Activated CD8-positive, alpha-beta T cell treated with anti-CD3 and anti-CD28 coated beads for 36 hours (primary cell): Measurements from ENCODE around the gene ZXDC. TPM values are rescaled to one million over a fixed set of nuclear protein-coding genes. Genes with fewer than 3 reads are reported as not detected.

Experiments
- ATAC-seq: fragments of 200-7000 bp; cut with Tn5 transposase; one replicate; pipeline ENCODE4 v1.10.0; 2021; ENCODE audit warnings: mild to moderate bottlenecking, moderate library complexity
- CTCF ChIA-PET: fragments of 350-600 bp; sonication (Branson Sonifier 250); formaldehyde crosslinking; loops from one replicate; lab custom pipeline; 2021; ENCODE audit warnings: antibody characterized with exemption; lab: Charles Lee
- POLR2A ChIA-PET: fragments of 350-600 bp; sonication (Branson Sonifier 250); formaldehyde crosslinking; loops from one replicate; lab custom pipeline; 2021; ENCODE audit warnings: antibody characterized with exemption; lab: Charles Lee
- DNase-seq: peaks from one replicate; pipeline ENCODE4 v3.0.0-alpha.2; 2020
- H3K27ac Mint-ChIP-seq: one replicate; pipeline ENCODE4 v1.8.0; 2021; ENCODE audit warnings: mild to moderate bottlenecking, mixed read lengths
- H3K27me3 Mint-ChIP-seq: one replicate; pipeline ENCODE4 v1.8.0; 2021; ENCODE audit warnings: mixed read lengths
- H3K36me3 Mint-ChIP-seq: one replicate; pipeline ENCODE4 v1.8.0; 2021; ENCODE audit warnings: low read depth, mixed read lengths
- H3K4me1 Mint-ChIP-seq: one replicate; pipeline ENCODE4 v1.8.0; 2021; ENCODE audit warnings: low read depth, mixed read lengths
- H3K4me3 Mint-ChIP-seq: one replicate; pipeline ENCODE4 v1.8.0; 2021; ENCODE audit warnings: mild to moderate bottlenecking, moderate library complexity, mixed read lengths
- H3K9me3 Mint-ChIP-seq: one replicate; pipeline ENCODE4 v1.8.0; 2021; ENCODE audit warnings: mixed read lengths
- intact Hi-C: fragments of 100-400 bp; cut with micrococcal nuclease; formaldehyde crosslinking; loops from one replicate; pipeline ENCODE4 v1.10.0; 2022
- total RNA-seq, 2 experiments: library from RNA; stranded (reverse); gene quantifications; one replicate each; pipeline ENCODE4 v1.2.3, GENCODE V29; 2021
- TF ChIP-seq, protein P1 (sequence below): fragments of 200-600 bp; IDR thresholded peaks from one replicate; pipeline ENCODE4 v1.8.0; 2022; ENCODE audit warnings: antibody characterized with exemption, mild to moderate bottlenecking

ZXDC gene
- total RNA-seq, 2 experiments from 2014 or later = 27.8 to 29.8 TPM

DNA sequence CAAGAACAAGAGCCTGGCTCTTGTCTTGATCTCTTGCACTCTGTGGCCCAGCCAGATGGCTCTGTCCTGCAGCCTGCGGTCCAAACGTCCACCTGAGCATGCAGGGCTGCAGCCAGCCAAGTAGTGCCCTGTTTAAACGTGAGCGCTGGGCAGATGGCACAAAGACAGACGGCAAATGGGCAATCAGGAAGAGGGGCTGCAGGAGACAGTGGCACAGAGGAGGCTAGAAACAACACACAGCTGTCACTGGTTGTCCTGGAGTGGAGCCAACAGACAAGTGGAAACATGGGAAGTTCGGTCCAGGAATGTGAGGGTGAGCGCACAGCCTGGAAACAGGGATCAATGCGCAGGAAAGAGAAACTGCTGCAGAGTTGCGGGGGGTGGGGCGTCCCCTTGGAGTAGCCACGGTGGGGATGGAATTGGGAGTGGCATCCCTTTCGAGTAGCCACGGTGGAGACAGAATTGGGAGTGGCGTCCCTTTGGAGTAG, 10.7 kb upstream of the ZXDC start:
- H3K36me3 Mint-ChIP-seq = no peaks in the 10 kb centered on the region
- ChIA-PET CTCF (no interaction called here), POLR2A (no interaction called here)
- TF ChIP-seq, protein P1, sequence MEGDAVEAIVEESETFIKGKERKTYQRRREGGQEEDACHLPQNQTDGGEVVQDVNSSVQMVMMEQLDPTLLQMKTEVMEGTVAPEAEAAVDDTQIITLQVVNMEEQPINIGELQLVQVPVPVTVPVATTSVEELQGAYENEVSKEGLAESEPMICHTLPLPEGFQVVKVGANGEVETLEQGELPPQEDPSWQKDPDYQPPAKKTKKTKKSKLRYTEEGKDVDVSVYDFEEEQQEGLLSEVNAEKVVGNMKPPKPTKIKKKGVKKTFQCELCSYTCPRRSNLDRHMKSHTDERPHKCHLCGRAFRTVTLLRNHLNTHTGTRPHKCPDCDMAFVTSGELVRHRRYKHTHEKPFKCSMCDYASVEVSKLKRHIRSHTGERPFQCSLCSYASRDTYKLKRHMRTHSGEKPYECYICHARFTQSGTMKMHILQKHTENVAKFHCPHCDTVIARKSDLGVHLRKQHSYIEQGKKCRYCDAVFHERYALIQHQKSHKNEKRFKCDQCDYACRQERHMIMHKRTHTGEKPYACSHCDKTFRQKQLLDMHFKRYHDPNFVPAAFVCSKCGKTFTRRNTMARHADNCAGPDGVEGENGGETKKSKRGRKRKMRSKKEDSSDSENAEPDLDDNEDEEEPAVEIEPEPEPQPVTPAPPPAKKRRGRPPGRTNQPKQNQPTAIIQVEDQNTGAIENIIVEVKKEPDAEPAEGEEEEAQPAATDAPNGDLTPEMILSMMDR = no peak
- H3K9me3 Mint-ChIP-seq = no peaks in the 10 kb centered on the region
- intact Hi-C loops = no loop called here
- H3K27me3 Mint-ChIP-seq = no peaks in the 10 kb centered on the region
- ATAC-seq = no peak
- H3K27ac Mint-ChIP-seq = peak overlapping the region; percentile 27
- peaks cover 11% of the 10 kb centered on the region for H3K4me1 Mint-ChIP-seq
- no peak for DNase-seq
- H3K4me3 Mint-ChIP-seq = no peak overlapping the region

DNA sequence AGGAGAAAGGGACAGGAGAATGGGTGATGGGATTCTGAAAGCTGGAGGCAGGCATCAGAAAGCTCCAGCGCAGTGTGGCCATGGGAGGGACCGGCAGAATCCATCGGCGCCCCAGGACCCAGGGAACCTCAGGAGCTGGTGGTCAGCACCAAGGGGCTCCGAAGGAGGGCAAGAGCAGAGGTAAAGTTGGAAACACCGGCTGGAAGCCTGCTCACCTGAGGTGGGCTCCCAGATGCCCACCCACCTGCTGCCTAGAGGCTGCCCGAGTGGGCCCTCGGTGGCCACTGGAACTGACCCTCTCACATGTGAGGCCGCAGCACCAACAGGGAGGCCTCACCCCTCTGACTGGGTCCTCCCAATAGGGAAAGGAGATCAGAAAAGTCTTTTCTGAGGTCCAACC, 10.3 kb upstream of the ZXDC start:
- peaks cover 11% of the 10 kb centered on the region for H3K4me1 Mint-ChIP-seq
- H3K27ac Mint-ChIP-seq = no peak overlapping the region
- no peaks in the 10 kb centered on the region for H3K36me3 Mint-ChIP-seq
- no peak for ATAC-seq
- H3K27me3 Mint-ChIP-seq = no peaks in the 10 kb centered on the region
- no peak overlapping the region for H3K4me3 Mint-ChIP-seq
- TF ChIP-seq, protein P1 = no peak
- CTCF ChIA-PET = no interaction called here
- intact Hi-C loops = no loop called here
- no peak for DNase-seq
- H3K9me3 Mint-ChIP-seq = no peaks in the 10 kb centered on the region
- POLR2A ChIA-PET = no interaction called here

DNA sequence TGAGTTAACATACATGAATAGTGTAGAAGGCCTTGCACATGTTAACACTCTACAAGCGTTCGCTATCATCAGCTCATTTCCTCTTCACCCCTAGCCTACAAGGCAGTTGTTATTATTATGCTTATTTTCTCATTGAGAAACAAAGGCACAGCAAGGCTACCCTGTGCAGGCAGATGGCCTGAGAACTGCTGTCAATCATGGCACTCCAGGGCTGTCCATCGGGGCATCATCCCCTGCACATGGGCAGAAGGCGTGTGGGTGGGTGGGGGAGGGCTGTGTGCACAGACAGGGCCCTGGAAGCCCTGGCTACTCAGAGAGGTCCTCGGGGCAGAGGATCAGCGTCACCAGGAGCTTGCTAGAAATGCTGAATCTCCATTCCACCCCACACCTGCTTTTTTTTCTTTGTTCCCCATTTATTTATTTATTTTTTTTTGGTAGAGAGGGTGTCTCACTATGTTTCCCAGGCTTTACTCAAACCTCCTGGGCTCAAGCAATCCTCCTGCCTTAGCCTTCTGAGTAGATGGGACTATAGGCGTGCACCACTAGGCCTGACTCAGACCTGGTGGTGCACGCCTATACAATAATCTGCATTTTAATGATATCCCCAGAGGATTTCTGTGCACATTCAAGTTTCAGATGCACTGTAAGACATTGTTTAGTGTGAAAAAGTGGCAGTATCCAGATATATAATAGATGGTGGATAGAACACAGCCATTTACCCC, 9.6 kb upstream of the ZXDC start:
- DNase-seq = no peak
- H3K27me3 Mint-ChIP-seq = no peaks in the 10 kb centered on the region
- no peaks in the 10 kb centered on the region for H3K36me3 Mint-ChIP-seq
- H3K4me3 Mint-ChIP-seq = no peak overlapping the region
- no peaks in the 10 kb centered on the region for H3K9me3 Mint-ChIP-seq
- no peak overlapping the region for H3K27ac Mint-ChIP-seq
- intact Hi-C loops = no loop called here
- ATAC-seq = no peak
- TF ChIP-seq, protein P1 = no peak
- H3K4me1 Mint-ChIP-seq = peaks cover 11% of the 10 kb centered on the region
- CTCF ChIA-PET = no interaction called here
- POLR2A ChIA-PET = interaction anchor here (0.7 kb wide), 1 partner anchor 9 kb away, joined by 4 read pairs; no protein-coding TSS in a partner anchor

DNA sequence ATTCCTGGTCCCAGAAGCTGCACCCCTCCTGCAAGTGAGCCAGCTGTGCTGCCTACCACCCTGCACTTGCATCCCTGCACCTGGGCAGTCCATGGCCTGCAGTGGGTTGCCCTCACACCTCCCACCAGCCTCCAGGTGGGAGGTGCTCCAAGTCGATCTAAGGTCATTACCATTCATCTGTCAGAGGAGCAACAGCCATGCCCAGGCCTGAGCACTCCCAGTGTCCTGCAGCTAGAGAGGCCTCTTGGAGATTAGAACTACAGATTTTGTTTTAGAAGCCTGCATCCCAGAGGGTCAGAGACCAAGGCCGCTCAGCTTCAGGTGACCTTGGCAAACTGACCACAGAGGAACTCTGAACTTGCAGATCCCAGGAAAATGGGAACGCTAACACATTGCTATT, 9.0 kb upstream of the ZXDC start:
- Mint-ChIP-seq H3K9me3 (no peaks in the 10 kb centered on the region), H3K36me3 (no peaks in the 10 kb centered on the region), H3K4me1 (peaks cover 11% of the 10 kb centered on the region), H3K4me3 (no peak overlapping the region), H3K27me3 (no peaks in the 10 kb centered on the region), H3K27ac (no peak overlapping the region)
- TF ChIP-seq, protein P1 = no peak
- ChIA-PET CTCF (no interaction called here), POLR2A (interaction anchor here (0.7 kb wide), 1 partner anchor 8 kb away, joined by 4 read pairs; no protein-coding TSS in a partner anchor)
- no peak for DNase-seq
- intact Hi-C loops = no loop called here
- no peak for ATAC-seq

DNA sequence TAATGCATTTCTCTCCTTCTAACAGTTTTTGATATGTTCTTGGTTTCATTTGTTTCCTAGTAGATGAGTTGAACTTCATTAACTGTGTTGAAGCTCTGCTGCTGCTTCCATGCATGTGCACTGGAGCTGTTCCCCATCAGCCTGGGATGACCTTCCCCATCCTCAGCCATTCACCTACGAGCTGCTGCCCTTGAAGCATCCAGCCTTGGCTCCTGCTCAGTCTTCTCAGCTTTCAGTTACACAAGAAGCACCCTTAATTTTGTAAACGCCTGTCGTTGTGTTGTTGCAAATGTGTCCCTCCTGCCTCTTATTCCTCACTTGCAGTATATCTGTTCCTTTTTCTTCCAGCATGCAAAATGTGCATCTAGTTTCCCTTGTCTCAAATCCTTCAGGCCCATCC, 8.5 kb upstream of the ZXDC start:
- Mint-ChIP-seq H3K27ac (no peak overlapping the region), H3K36me3 (no peaks in the 10 kb centered on the region), H3K9me3 (no peaks in the 10 kb centered on the region), H3K4me3 (no peak overlapping the region), H3K27me3 (no peaks in the 10 kb centered on the region), H3K4me1 (peaks cover 11% of the 10 kb centered on the region)
- ATAC-seq (no peak), DNase-seq (no peak)
- ChIA-PET POLR2A (no interaction called here), CTCF (no interaction called here)
- TF ChIP-seq, protein P1 = no peak
- intact Hi-C loops = no loop called here
